Stimulated activated CD4-positive, alpha-beta T cell treated with anti-CD3 and anti-CD28 coated beads, Interleukin-12 subunit alpha, Interleukin-12 subunit beta, amount 100 ng/mL, for 24 hours (primary cell): ENCODE measurements around the gene ZC3H4.

Source experiments
- DNase-seq, 2 experiments: peaks; one replicate each; pipeline ENCODE4 v3.0.0-alpha.2; 2020; ENCODE audit warnings: low read depth in 2 of 2

ZC3H4 gene

GRCh38 chr19:47049307-47049700 lies 64.3 kb downstream of the ZC3H4 start:
- DNase-seq: no peak

- DNase-seq: peak; percentile 37 to 69
These were observed 65.7 kb downstream of the ZC3H4 start for GRCh38 chr19:47047763-47048405.

- DNase-seq: no peak
These were observed 66.3 kb downstream of the ZC3H4 start for GRCh38 chr19:47047272-47047762.

GRCh38 chr19:47045867-47046470 lies 67.6 kb downstream of the ZC3H4 start:
- DNase-seq: no peak

- no peak for DNase-seq
These were observed 68.4 kb downstream of the ZC3H4 start for GRCh38 chr19:47044946-47045866.

- no peak for DNase-seq
These were observed 72.7 kb downstream of the ZC3H4 start for GRCh38 chr19:47040869-47041268.

GRCh38 chr19:47039239-47039874 lies 74.2 kb downstream of the ZC3H4 start:
- no peak for DNase-seq

GRCh38 chr19:47037766-47038165 lies 75.8 kb downstream of the ZC3H4 start:
- no peak for DNase-seq

GRCh38 chr19:47036097-47036651 lies 77.4 kb downstream of the ZC3H4 start:
- no peak for DNase-seq

GRCh38 chr19:47035127-47036096 lies 78.2 kb downstream of the ZC3H4 start:
- peak; percentile 91 to 97 for DNase-seq

GRCh38 chr19:47032171-47032811 lies 81.3 kb downstream of the ZC3H4 start:
- DNase-seq: peak; percentile 33 to 47

GRCh38 chr19:47028195-47028601 lies 85.4 kb downstream of the ZC3H4 start:
- no peak for DNase-seq

- no peak for DNase-seq
These were observed 85.9 kb downstream of the ZC3H4 start for GRCh38 chr19:47027586-47028088.

GRCh38 chr19:47026889-47027288 lies 86.7 kb downstream of the ZC3H4 start:
- DNase-seq: no peak

GRCh38 chr19:47026156-47026555 lies 87.4 kb downstream of the ZC3H4 start:
- DNase-seq: no peak

GRCh38 chr19:47024502-47024901 lies 89.1 kb downstream of the ZC3H4 start:
- no peak for DNase-seq

- DNase-seq: no peak
These were observed 90.2 kb downstream of the ZC3H4 start for GRCh38 chr19:47023448-47023794.

GRCh38 chr19:47022541-47023447 lies 90.8 kb downstream of the ZC3H4 start:
- no peak for DNase-seq

- no peak for DNase-seq
These were observed 91.4 kb downstream of the ZC3H4 start for GRCh38 chr19:47022140-47022536.
